KMS-11 (cell line): Measurements from ENCODE around the gene LUC7L.
"Not testable (repeated sequence)": the region's sequence is repeated elsewhere in the genome, so short reads cannot be mapped to it uniquely, and the experiment has no call there.

Experiments
- H2AFZ ChIP-seq: fragments of 200-600 bp; sonication (generic); 2 replicates; pipeline ENCODE4 v1.6.1; 2016; ENCODE audit warnings: antibody characterized with exemption, mixed run types, low read depth
- H3K27ac ChIP-seq: fragments of 200-600 bp; sonication (generic); 2 replicates; pipeline ENCODE4 v1.6.1; 2016; ENCODE audit warnings: mild to moderate bottlenecking, mixed run types
- H3K27me3 ChIP-seq: fragments of 200-600 bp; sonication (generic); 2 replicates; pipeline ENCODE4 v1.6.1; 2017; ENCODE audit warnings: mild to moderate bottlenecking, low read depth, mixed run types, moderate library complexity; ENCODE audit not compliant: insufficient read depth
- H3K36me3 ChIP-seq: fragments of 200-600 bp; sonication (generic); 2 replicates; pipeline ENCODE4 v1.6.1; 2017; ENCODE audit warnings: mild to moderate bottlenecking, mixed run types; ENCODE audit not compliant: insufficient read depth
- H3K4me1 ChIP-seq: fragments of 200-600 bp; sonication (generic); 2 replicates; pipeline ENCODE4 v1.6.1; 2016; ENCODE audit warnings: mild to moderate bottlenecking, low read depth, mixed run types; ENCODE audit not compliant: poor library complexity, severe bottlenecking
- H3K4me2 ChIP-seq: fragments of 200-600 bp; sonication (generic); 2 replicates; pipeline ENCODE4 v1.7.0; 2016; ENCODE audit warnings: mild to moderate bottlenecking, mixed run types
- H3K4me3 ChIP-seq: fragments of 200-600 bp; sonication (generic); IDR thresholded peaks from 2 replicates; pipeline ENCODE4 v1.6.1; 2017; ENCODE audit warnings: low read depth, low read length, mixed read lengths; ENCODE audit not compliant: insufficient read depth
- H3K79me2 ChIP-seq: fragments of 200-600 bp; sonication (generic); 2 replicates; pipeline ENCODE4 v1.6.1; 2016; ENCODE audit warnings: low read depth, mixed run types; ENCODE audit not compliant: insufficient read depth
- H3K9ac ChIP-seq: fragments of 200-600 bp; sonication (generic); 2 replicates; pipeline ENCODE4 v1.6.1; 2016; ENCODE audit warnings: mild to moderate bottlenecking, mixed run types
- H4K20me1 ChIP-seq: fragments of 200-600 bp; sonication (generic); 2 replicates; pipeline ENCODE4 v1.6.1; 2016; ENCODE audit warnings: mild to moderate bottlenecking, mixed run types; ENCODE audit not compliant: insufficient read depth
- TF ChIP-seq, protein P1 (sequence below): fragments of 200-600 bp; sonication (generic); conservative IDR thresholded peaks from 2 replicates; pipeline ENCODE4 v1.6.1; 2017; ENCODE audit warnings: low read depth, mild to moderate bottlenecking, antibody characterized with exemption, low read length, moderate library complexity, mixed read lengths

The LUC7L gene

GRCh38 chr16:260326-260725, 31.1 kb upstream of the LUC7L start:
- Histone ChIP-seq H3K79me2 (no peaks in the 10 kb centered on the region), H2AFZ (no peak overlapping the region), H3K27ac (no peak overlapping the region), H3K4me1 (no peaks in the 10 kb centered on the region), H3K36me3 (no peaks in the 10 kb centered on the region), H4K20me1 (no peaks in the 10 kb centered on the region), H3K9ac (no peak overlapping the region), H3K4me2 (no peak overlapping the region), H3K4me3 (no peak overlapping the region), H3K27me3 (no peaks in the 10 kb centered on the region)
- TF ChIP-seq, protein P1, sequence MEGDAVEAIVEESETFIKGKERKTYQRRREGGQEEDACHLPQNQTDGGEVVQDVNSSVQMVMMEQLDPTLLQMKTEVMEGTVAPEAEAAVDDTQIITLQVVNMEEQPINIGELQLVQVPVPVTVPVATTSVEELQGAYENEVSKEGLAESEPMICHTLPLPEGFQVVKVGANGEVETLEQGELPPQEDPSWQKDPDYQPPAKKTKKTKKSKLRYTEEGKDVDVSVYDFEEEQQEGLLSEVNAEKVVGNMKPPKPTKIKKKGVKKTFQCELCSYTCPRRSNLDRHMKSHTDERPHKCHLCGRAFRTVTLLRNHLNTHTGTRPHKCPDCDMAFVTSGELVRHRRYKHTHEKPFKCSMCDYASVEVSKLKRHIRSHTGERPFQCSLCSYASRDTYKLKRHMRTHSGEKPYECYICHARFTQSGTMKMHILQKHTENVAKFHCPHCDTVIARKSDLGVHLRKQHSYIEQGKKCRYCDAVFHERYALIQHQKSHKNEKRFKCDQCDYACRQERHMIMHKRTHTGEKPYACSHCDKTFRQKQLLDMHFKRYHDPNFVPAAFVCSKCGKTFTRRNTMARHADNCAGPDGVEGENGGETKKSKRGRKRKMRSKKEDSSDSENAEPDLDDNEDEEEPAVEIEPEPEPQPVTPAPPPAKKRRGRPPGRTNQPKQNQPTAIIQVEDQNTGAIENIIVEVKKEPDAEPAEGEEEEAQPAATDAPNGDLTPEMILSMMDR: no peak

- no peak overlapping the region for H2AFZ ChIP-seq
- TF ChIP-seq, protein P1: no peak
- no peaks in the 10 kb centered on the region for H3K79me2 ChIP-seq
- no peak overlapping the region for H3K4me3 ChIP-seq
- H3K36me3 ChIP-seq: no peaks in the 10 kb centered on the region
- H3K27me3 ChIP-seq: no peaks in the 10 kb centered on the region
- no peak overlapping the region for H3K4me2 ChIP-seq
- no peaks in the 10 kb centered on the region for H4K20me1 ChIP-seq
- no peak overlapping the region for H3K9ac ChIP-seq
- H3K27ac ChIP-seq: no peak overlapping the region
- H3K4me1 ChIP-seq: no peaks in the 10 kb centered on the region
These were observed 30.6 kb upstream of the LUC7L start for GRCh38 chr16:259814-260253.

DNA sequence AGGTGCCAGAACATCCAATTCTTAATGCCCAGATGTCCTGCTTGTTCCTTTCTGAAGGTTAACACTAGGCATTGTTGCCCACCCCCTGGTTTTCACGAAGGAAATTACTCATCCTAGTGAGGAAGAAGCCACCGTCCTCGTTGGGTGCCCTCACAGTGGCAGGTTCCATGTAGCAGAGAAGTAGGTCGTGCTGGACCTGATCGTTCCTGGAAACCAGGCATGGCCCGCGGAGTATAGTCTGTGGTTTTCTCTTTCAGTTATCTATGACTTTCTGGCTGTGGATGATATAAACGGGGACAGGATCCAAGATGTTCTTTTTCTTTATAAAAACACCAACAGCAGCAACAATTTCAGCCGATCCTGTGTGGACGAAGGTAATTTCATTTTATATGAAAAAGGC, 30.0 kb upstream of the LUC7L start:
- TF ChIP-seq, protein P1: no peak
- Histone ChIP-seq H3K79me2 (no peaks in the 10 kb centered on the region), H3K4me3 (no peak overlapping the region), H4K20me1 (no peaks in the 10 kb centered on the region), H3K9ac (no peak overlapping the region), H3K27ac (no peak overlapping the region), H3K4me1 (no peaks in the 10 kb centered on the region), H3K36me3 (no peaks in the 10 kb centered on the region), H3K27me3 (no peaks in the 10 kb centered on the region), H3K4me2 (no peak overlapping the region), H2AFZ (no peak overlapping the region)

GRCh38 chr16:258091-258490, 28.8 kb upstream of the LUC7L start:
- not testable (repeated sequence) for H3K4me3 ChIP-seq, H3K4me2 ChIP-seq, H3K9ac ChIP-seq, H4K20me1 ChIP-seq, H3K36me3 ChIP-seq, H2AFZ ChIP-seq, H3K79me2 ChIP-seq, H3K27ac ChIP-seq, H3K27me3 ChIP-seq, H3K4me1 ChIP-seq

- TF ChIP-seq, protein P1: no peak
- Histone ChIP-seq H4K20me1 (no peaks in the 10 kb centered on the region), H3K27me3 (no peaks in the 10 kb centered on the region), H3K4me1 (no peaks in the 10 kb centered on the region), H3K79me2 (no peaks in the 10 kb centered on the region), H3K4me2 (no peak overlapping the region), H3K9ac (no peak overlapping the region), H2AFZ (no peak overlapping the region), H3K27ac (no peak overlapping the region), H3K36me3 (no peaks in the 10 kb centered on the region), H3K4me3 (no peak overlapping the region)
These were observed 25.9 kb upstream of the LUC7L start for GRCh38 chr16:255183-255582.
